SU-DHL-6 (cell line): ENCODE measurements around the gene KIF13A.
"Not testable (repeated sequence)": the region's sequence is repeated elsewhere in the genome, so short reads cannot be mapped to it uniquely, and the experiment has no call there.

Source experiments
- H2AFZ ChIP-seq: fragments of 200-600 bp; sonication (generic); 2 replicates; pipeline ENCODE4 v1.6.1; 2014; ENCODE audit warnings: low read depth, mild to moderate bottlenecking, moderate library complexity, mixed read lengths, antibody characterized with exemption, low read length; ENCODE audit not compliant: severe bottlenecking
- H3F3A ChIP-seq: fragments of 200-600 bp; shearing (Covaris generic); 2 replicates; pipeline ENCODE4 v1.6.0; 2016; ENCODE audit warnings: antibody characterized with exemption, mild to moderate bottlenecking; ENCODE audit not compliant: insufficient read depth
- H3K27ac ChIP-seq: fragments of 200-600 bp; sonication (generic); 2 replicates; pipeline ENCODE4 v1.5.1; 2016; ENCODE audit warnings: low read depth, mild to moderate bottlenecking, low read length, moderate library complexity, mixed read lengths
- H3K27me3 ChIP-seq: fragments of 200-600 bp; sonication (generic), shearing (Covaris generic); 2 replicates; pipeline ENCODE4 v1.6.0; 2014; ENCODE audit warnings: mild to moderate bottlenecking, low read length
- H3K36me3 ChIP-seq: fragments of 200-600 bp; sonication (generic); 2 replicates; pipeline ENCODE4 v1.6.1; 2014; ENCODE audit warnings: mild to moderate bottlenecking, low read length, mixed read lengths
- H3K4me2 ChIP-seq: fragments of 300-600, 200-600 bp; shearing (Covaris generic), sonication (generic); 2 replicates; pipeline ENCODE4 v1.6.0; 2014; ENCODE audit warnings: low read length, low read depth, mild to moderate bottlenecking; ENCODE audit not compliant: poor library complexity, severe bottlenecking
- H3K4me3 ChIP-seq: fragments of 200-600 bp; sonication (generic); 2 replicates; pipeline ENCODE4 v1.5.1; 2014; ENCODE audit warnings: antibody characterized with exemption, low read length, mild to moderate bottlenecking, mixed read lengths; ENCODE audit not compliant: insufficient read depth, poor library complexity, severe bottlenecking
- H3K79me2 ChIP-seq: fragments of 200-600 bp; sonication (generic); 2 replicates; pipeline ENCODE4 v1.6.1; 2014; ENCODE audit warnings: mild to moderate bottlenecking, low read length, moderate library complexity; ENCODE audit not compliant: insufficient read depth
- H3K9ac ChIP-seq: fragments of 200-600 bp; sonication (generic); 2 replicates; pipeline ENCODE4 v1.7.0; 2014; ENCODE audit warnings: mild to moderate bottlenecking, low read length
- H3K9me2 ChIP-seq: fragments of 200-600 bp; sonication (generic); replicated peaks from 2 replicates; pipeline ENCODE4 v1.6.1; 2014; ENCODE audit warnings: low read length; ENCODE audit not compliant: insufficient read depth
- H3K9me3 ChIP-seq: fragments of 200-600 bp; sonication (generic); 2 replicates; pipeline ENCODE4 v1.6.1; 2014; ENCODE audit warnings: low read length, mixed read lengths; ENCODE audit not compliant: insufficient read depth
- H4K20me1 ChIP-seq: fragments of 200-600 bp; sonication (generic); 2 replicates; pipeline ENCODE4 v1.6.1; 2014; ENCODE audit warnings: low read depth, mild to moderate bottlenecking, antibody characterized with exemption, low read length, moderate library complexity, mixed read lengths
- CTCF ChIP-seq: fragments of 200-600 bp; sonication (generic); IDR thresholded peaks from one replicate; pipeline ENCODE4 v1.5.1; 2017; ENCODE audit warnings: antibody characterized with exemption, mild to moderate bottlenecking, low read length, moderate library complexity; ENCODE audit not compliant: insufficient read depth, poor library complexity, severe bottlenecking
- EZH2phosphoT487 ChIP-seq: fragments of 200-600 bp; sonication (generic), shearing (Covaris generic); conservative IDR thresholded peaks from 2 replicates; pipeline ENCODE4 v1.6.1; 2018; ENCODE audit warnings: mild to moderate bottlenecking, antibody characterized with exemption, low read length, moderate library complexity, mixed read lengths

KIF13A gene

GRCh38 chr6:17741507-17741906 is 245.9 kb downstream of the KIF13A start:
- Histone ChIP-seq H2AFZ (no peak overlapping the region), H3K36me3 (no peaks in the 10 kb centered on the region), H3K79me2 (no peaks in the 10 kb centered on the region), H3K9me3 (peaks cover 10% of the 10 kb centered on the region; the same call in 1 of the 2 replicates), H3F3A (no peaks in the 10 kb centered on the region), H3K27me3 (no peaks in the 10 kb centered on the region), H3K9me2 (no peaks in the 10 kb centered on the region), H3K4me3 (no peak overlapping the region), H3K27ac (no peak overlapping the region), H3K9ac (no peak overlapping the region), H3K4me2 (no peak overlapping the region), H4K20me1 (no peaks in the 10 kb centered on the region)
- TF ChIP-seq CTCF = no peak
- no peak for TF ChIP-seq EZH2phosphoT487

GRCh38 chr6:17740559-17741220 is 246.7 kb downstream of the KIF13A start:
- Histone ChIP-seq H3K9me3 (peaks cover 10% of the 10 kb centered on the region; the same call in 1 of the 2 replicates), H3K4me2 (no peak overlapping the region), H3K79me2 (no peaks in the 10 kb centered on the region), H2AFZ (no peak overlapping the region), H3K27ac (no peak overlapping the region), H3K4me3 (no peak overlapping the region), H3K36me3 (no peaks in the 10 kb centered on the region), H3K27me3 (no peaks in the 10 kb centered on the region), H3K9ac (no peak overlapping the region), H3K9me2 (no peaks in the 10 kb centered on the region), H3F3A (no peaks in the 10 kb centered on the region), H4K20me1 (no peaks in the 10 kb centered on the region)
- no peak for TF ChIP-seq CTCF
- TF ChIP-seq EZH2phosphoT487 = no peak

GRCh38 chr6:17737704-17738252 is 249.7 kb downstream of the KIF13A start:
- no peaks in the 10 kb centered on the region for H3F3A ChIP-seq
- no peak for TF ChIP-seq CTCF

GRCh38 chr6:17735311-17735710 is 252.1 kb downstream of the KIF13A start:
- not testable (repeated sequence) for H2AFZ ChIP-seq, H3K4me3 ChIP-seq, H3K4me2 ChIP-seq, H3K9me2 ChIP-seq, H3K9ac ChIP-seq, H3K27ac ChIP-seq, H3F3A ChIP-seq, H3K27me3 ChIP-seq, H3K79me2 ChIP-seq, H3K36me3 ChIP-seq, H4K20me1 ChIP-seq
- H3K9me3 ChIP-seq = peaks cover 10% of the 10 kb centered on the region; the same call in 1 of the 2 replicates

More at GRCh38 chr6:17737704-17738252, 249.7 kb downstream of the KIF13A start:
- Histone ChIP-seq H3K27me3 (no peaks in the 10 kb centered on the region), H4K20me1 (no peaks in the 10 kb centered on the region), H3K79me2 (no peaks in the 10 kb centered on the region), H3K9ac (no peak overlapping the region), H3K9me3 (peaks cover 10% of the 10 kb centered on the region; the same call in 1 of the 2 replicates), H3K4me3 (no peak overlapping the region), H3K9me2 (no peaks in the 10 kb centered on the region), H3K4me2 (no peak overlapping the region), H3K27ac (no peak overlapping the region), H2AFZ (no peak overlapping the region), H3K36me3 (no peaks in the 10 kb centered on the region)
